Measurements from ENCODE around the gene C1QL2. TPM values are rescaled to one million over a fixed set of nuclear protein-coding genes. Genes with fewer than 3 reads are reported as not detected.

C1QL2 gene
- total RNA-seq: not detected in 2 replicates

DNA sequence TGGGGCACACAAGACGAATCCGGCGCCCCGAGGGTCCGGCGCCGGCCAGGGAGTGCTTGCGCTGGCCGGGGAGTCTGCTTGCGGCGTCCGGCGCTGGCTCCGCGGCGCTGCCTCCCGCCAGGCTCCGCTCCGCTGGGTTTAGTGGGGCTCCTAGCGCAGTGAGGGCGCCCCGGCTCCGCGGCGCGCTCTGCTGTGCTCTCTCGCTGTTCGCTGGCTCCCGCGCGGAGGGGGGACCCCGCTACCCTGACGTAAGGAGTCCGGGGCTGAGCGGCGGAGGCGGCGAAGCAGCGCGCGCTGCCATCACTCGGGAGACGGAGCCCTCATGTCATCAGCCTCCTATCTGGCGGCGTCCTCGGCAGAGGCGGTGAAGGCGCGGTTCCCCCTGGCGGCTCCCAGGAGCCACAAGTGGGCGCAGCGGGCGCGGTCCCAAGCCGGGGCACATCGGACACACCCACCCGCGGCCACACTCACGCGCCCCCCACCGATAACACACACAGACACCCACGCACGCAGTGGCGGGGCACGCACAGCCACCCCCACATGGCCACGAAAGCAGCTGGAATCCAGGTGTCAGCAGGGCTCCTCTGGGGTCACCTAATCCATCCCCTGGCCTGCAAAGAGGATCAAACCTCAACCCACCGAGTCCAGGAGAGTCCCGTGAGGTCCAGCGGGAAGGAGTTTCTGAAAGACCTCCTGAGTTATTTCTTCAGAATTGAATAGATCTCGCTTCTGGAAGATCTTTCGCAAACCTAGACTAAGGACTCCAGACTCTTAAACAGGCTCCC, at the start of gene C1QL2:
Gene C1QL2 (minus strand): TSS at position 189 of the 785 bp plus-strand sequence. CDS start 482 bp downstream, outside the sequence.
- intact Hi-C loops (cut with micrococcal nuclease): no loop called here
- Mint-ChIP-seq H3K4me3 (ENCODE audit: low read depth) (no peak within 1 kb of the TSS), H3K27ac (no peak within 1 kb of the TSS), H3K9me3 (no peaks in the 10 kb centered on the region), H3K36me3 (ENCODE audit: low read depth) (no peaks in the 10 kb centered on the region), H3K4me1 (ENCODE audit: low read depth) (no peaks in the 10 kb centered on the region), H3K27me3 (ENCODE audit: low read depth) (peaks cover 43% of the 10 kb centered on the region)
- DNase-seq (ENCODE audit: low spot score): no peak

DNA sequence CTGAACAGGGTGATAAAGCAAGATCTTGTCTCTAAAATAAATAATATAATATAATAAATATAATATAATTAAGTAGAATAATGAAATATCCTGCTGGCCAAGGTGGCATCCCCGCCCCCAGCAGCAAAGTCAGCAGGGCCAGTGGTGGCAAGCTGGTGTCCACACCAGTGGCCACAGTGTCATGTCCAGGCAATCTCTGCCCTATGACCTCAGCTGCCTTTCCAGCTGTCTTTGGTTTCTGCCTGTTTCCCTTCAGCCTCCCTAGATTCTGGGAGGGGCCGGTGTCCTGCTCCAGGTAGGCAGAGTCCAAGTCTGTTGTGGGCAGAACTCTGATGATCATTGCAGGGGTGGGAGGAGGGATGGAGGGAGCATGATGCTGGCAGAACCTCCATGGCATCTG, 48.9 kb upstream of the C1QL2 start:
- no peak for DNase-seq (ENCODE audit: low spot score)
- no peaks in the 10 kb centered on the region for H3K36me3 Mint-ChIP-seq (ENCODE audit: low read depth)
- H3K4me1 Mint-ChIP-seq (ENCODE audit: low read depth): no peaks in the 10 kb centered on the region
- no peaks in the 10 kb centered on the region for H3K9me3 Mint-ChIP-seq
- H3K27me3 Mint-ChIP-seq (ENCODE audit: low read depth): no peaks in the 10 kb centered on the region
- intact Hi-C loops (cut with micrococcal nuclease): no loop called here
- no peak overlapping the region for H3K4me3 Mint-ChIP-seq (ENCODE audit: low read depth)
- no peak overlapping the region for H3K27ac Mint-ChIP-seq

DNA sequence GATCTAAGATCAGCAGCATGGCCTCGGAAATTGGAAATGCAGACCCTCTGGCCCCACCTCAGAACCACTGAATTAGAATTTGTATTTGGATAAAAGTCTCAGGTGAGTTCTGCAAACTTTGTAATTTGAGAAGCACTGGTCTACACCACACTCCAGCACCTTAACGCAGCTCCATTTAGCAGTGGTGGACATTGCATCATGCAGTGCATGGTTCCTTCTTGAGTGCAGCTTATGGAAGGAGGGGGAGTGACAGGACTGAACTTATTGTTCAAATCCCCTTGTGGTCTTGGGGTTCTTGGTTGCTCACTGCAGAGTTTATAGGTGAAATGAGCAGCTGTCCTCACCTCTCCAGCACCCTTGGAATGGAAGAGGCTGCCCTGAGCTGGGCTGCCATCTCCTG, 47.6 kb upstream of the C1QL2 start:
- Mint-ChIP-seq H3K27ac (no peak overlapping the region), H3K4me1 (ENCODE audit: low read depth) (no peaks in the 10 kb centered on the region), H3K36me3 (ENCODE audit: low read depth) (no peaks in the 10 kb centered on the region), H3K9me3 (no peaks in the 10 kb centered on the region), H3K27me3 (ENCODE audit: low read depth) (no peaks in the 10 kb centered on the region), H3K4me3 (ENCODE audit: low read depth) (no peak overlapping the region)
- intact Hi-C loops (cut with micrococcal nuclease): no loop called here
- no peak for DNase-seq (ENCODE audit: low spot score)

DNA sequence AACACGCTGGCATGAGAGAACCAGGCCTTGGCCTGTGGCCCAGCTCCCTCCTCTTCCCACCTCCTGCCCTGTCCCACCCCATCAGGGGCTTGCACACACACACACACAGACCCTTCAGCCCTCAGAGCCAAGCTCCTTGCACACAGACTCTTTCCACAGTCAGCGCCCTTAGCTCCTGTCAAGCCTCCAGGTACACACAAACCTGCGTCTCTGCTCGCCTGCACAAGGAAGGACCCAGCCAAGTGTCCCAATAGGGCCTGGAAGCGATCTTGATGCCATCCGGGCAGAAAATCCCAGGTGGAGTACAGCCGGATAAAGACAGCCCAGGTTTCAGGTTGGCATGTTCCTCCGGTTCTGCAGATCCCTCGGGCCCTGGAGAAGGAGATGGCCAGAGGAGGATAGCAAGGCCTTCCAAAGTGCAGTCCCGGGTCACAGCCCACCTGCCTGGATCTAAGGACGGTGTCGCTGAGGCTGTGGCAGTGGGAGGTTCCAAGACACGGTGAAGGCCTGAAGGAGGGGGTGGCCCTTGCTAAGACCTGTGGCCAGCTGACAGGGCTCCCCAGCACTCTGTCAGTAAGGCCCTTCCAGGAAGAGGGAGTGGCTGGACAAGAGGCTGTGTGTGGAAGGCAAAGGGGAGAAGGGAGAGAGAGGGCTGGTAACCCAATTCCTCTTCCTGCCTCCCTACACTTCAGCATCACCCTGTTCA, 46.6 kb upstream of the C1QL2 start:
- no peak for DNase-seq (ENCODE audit: low spot score)
- H3K9me3 Mint-ChIP-seq: no peaks in the 10 kb centered on the region
- H3K27ac Mint-ChIP-seq: no peak overlapping the region
- no peak overlapping the region for H3K4me3 Mint-ChIP-seq (ENCODE audit: low read depth)
- H3K4me1 Mint-ChIP-seq (ENCODE audit: low read depth): no peaks in the 10 kb centered on the region
- H3K36me3 Mint-ChIP-seq (ENCODE audit: low read depth): no peaks in the 10 kb centered on the region
- no peaks in the 10 kb centered on the region for H3K27me3 Mint-ChIP-seq (ENCODE audit: low read depth)
- intact Hi-C loops (cut with micrococcal nuclease): no loop called here

DNA sequence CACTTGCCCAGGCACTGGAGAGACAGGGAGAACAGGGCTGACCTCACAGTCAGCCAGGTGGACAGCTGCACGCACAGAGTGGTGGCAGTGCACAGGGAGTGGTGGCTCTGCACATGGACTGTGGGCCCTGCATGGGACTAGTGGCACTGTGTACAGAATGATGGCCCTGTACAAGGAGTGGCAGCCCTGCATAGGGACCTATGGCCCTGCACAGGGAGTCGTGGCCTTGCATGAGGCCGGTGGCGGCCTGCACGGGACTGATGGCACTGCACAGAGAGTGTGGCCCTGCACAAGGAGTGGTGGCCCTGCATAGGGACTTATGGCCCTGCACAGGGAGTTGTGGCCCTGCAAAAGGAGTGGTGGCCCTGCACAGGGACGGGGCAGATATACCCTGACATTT, 46.0 kb upstream of the C1QL2 start:
- Mint-ChIP-seq H3K9me3 (no peaks in the 10 kb centered on the region), H3K4me1 (ENCODE audit: low read depth) (no peaks in the 10 kb centered on the region), H3K27me3 (ENCODE audit: low read depth) (no peaks in the 10 kb centered on the region), H3K27ac (no peak overlapping the region), H3K36me3 (ENCODE audit: low read depth) (no peaks in the 10 kb centered on the region), H3K4me3 (ENCODE audit: low read depth) (no peak overlapping the region)
- intact Hi-C loops (cut with micrococcal nuclease): no loop called here
- DNase-seq (ENCODE audit: low spot score): no peak

DNA sequence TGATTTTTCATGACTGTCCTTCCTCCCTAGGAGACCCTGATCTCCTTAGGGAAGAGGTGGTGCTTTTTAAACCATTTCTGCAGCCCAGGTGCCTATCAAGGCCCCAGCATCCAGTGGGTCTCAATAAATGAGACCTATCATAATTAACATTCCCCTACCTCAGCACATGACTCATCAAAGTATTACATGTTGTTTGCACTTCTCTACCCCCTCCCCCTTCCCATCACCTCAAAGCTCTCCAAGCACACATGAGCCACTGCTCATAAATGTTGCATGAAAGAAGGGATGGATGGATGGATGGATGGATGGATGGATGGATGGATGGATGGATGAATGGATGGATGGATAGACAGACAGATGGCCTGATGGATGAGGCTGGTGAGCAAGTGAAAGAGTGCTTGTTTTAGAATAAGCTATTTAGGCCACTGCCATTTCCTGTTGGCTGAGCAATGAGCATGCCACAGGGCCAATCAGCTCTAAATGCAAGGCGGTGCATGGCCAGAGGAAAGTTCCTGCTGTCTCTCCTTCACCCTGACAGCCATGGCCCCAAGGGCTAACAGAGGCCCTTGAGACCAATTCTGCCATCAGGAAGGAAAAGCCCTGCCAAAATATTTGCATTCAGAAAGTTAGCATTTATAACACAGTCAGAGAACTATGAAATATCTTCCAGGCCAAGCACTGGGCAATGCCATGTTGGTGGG, 44.2 kb upstream of the C1QL2 start:
- Mint-ChIP-seq H3K4me3 (ENCODE audit: low read depth) (no peak overlapping the region), H3K9me3 (no peaks in the 10 kb centered on the region), H3K4me1 (ENCODE audit: low read depth) (no peaks in the 10 kb centered on the region), H3K36me3 (ENCODE audit: low read depth) (no peaks in the 10 kb centered on the region), H3K27me3 (ENCODE audit: low read depth) (no peaks in the 10 kb centered on the region), H3K27ac (no peak overlapping the region)
- intact Hi-C loops (cut with micrococcal nuclease): no loop called here
- no peak for DNase-seq (ENCODE audit: low spot score)

DNA sequence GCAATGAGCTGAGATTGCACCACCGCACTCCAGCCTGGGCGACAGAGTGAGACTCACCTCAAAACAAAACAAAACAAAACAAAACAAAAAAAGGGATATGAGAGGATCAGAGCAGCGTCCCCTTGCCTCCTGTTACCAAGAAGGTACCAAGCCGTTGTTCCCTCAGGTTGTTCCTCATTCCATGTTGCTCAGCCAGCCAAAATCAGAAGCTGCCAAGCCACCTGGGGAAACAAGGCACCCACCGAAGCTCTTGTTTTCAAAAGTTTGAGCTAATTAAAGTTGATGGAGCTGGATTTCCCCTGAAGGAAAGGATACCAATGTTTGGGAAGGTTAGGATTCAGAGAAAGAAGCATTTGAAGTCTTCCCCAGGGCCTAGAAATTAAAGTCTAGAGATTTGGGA, 43.3 kb upstream of the C1QL2 start:
- no peaks in the 10 kb centered on the region for H3K27me3 Mint-ChIP-seq (ENCODE audit: low read depth)
- no peaks in the 10 kb centered on the region for H3K4me1 Mint-ChIP-seq (ENCODE audit: low read depth)
- intact Hi-C loops (cut with micrococcal nuclease): no loop called here
- no peak overlapping the region for H3K4me3 Mint-ChIP-seq (ENCODE audit: low read depth)
- H3K27ac Mint-ChIP-seq: no peak overlapping the region
- H3K36me3 Mint-ChIP-seq (ENCODE audit: low read depth): no peaks in the 10 kb centered on the region
- DNase-seq (ENCODE audit: low spot score): no peak
- no peaks in the 10 kb centered on the region for H3K9me3 Mint-ChIP-seq

DNA sequence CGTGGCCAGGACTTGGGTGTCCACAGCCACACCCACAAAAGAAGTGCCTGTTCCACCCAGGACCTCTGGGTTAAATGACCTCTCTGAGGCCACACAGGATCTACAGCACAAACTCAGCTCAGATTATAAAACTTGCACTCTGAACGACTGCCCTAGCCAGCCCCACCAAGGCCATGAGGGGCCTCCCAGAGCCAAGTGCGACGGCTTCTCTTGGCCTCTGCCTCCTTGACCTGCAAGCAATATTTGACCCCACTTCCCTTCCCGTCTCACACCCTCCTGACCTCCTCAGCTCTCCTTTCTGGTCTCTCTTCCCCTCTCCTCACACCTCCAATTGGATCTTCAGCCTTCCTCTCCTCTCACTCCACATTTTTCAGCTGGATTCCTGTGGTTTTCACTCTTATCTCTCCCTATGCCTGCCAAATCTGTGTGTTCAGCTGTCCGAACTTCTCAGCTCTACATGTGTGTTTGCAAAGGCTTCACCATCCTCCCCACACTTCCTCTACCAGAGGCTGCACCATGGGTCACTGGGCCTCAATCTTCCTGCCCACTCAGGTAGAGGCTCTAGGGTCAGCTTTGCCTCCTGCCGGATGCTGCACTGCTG, 39.8 kb upstream of the C1QL2 start:
- H3K9me3 Mint-ChIP-seq: no peaks in the 10 kb centered on the region

DNA sequence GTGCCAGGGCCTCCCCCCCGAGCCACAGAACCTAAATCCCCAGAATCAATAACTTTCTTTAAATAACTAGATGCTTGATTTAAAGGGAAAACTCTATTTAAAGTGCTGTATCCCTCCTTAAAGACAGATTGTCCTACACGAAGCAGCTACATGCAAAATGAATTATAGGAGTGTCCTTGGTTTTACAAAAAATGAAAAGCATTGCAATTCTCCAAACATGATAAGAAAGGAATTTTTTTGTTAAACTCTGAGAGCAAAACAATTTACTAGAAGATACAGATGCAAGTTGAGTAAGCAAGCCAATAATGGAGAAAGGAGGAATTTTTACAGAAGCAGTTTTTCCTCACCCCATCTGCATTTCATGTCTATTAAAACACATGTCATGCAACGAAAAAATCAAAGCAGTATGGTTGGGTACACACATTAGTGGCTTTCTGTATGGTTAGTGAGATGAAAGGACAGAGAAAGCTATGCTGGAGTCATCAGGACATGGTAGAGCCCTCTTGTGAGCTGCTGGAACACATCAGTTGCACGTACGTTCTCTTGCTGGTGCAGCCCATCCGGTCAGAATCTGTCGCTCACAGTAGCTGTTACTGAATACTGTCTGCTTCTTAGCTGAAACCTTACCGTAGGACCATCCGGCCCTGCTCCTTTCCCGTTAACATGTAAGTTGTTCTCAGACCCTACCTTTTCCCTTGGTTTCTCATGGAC, 39.1 kb upstream of the C1QL2 start:
- H3K4me3 Mint-ChIP-seq (ENCODE audit: low read depth): no peak overlapping the region
- no peaks in the 10 kb centered on the region for H3K36me3 Mint-ChIP-seq (ENCODE audit: low read depth)
- intact Hi-C loops (cut with micrococcal nuclease): no loop called here
- H3K4me1 Mint-ChIP-seq (ENCODE audit: low read depth): no peaks in the 10 kb centered on the region
- DNase-seq (ENCODE audit: low spot score): no peak
- H3K27ac Mint-ChIP-seq: no peak overlapping the region
- no peaks in the 10 kb centered on the region for H3K27me3 Mint-ChIP-seq (ENCODE audit: low read depth)
- no peaks in the 10 kb centered on the region for H3K9me3 Mint-ChIP-seq

More for the DNA sequence above, 39.8 kb upstream of the C1QL2 start:
- H3K27me3 Mint-ChIP-seq (ENCODE audit: low read depth): no peaks in the 10 kb centered on the region
- H3K4me3 Mint-ChIP-seq (ENCODE audit: low read depth): no peak overlapping the region
- no peak for DNase-seq (ENCODE audit: low spot score)
- intact Hi-C loops (cut with micrococcal nuclease): no loop called here
- H3K27ac Mint-ChIP-seq: no peak overlapping the region
- no peaks in the 10 kb centered on the region for H3K4me1 Mint-ChIP-seq (ENCODE audit: low read depth)
- no peaks in the 10 kb centered on the region for H3K36me3 Mint-ChIP-seq (ENCODE audit: low read depth)

DNA sequence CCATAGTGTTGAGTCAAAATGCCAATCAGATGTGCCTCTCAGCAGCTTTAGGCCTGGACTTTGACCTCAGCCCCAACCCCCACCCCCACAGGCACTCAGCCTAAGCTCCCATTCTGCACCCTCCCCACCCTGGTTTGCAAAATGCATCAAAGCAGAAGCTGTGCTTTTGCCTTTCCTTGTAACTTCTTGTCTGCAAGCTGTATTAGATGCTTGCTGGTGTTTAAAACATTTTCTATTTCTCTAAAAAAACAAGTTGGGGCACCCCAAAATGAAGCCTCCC, 38.5 kb upstream of the C1QL2 start:
- H3K9me3 Mint-ChIP-seq: no peaks in the 10 kb centered on the region
- H3K4me1 Mint-ChIP-seq (ENCODE audit: low read depth): no peaks in the 10 kb centered on the region
- no peak overlapping the region for H3K27ac Mint-ChIP-seq
- no peak overlapping the region for H3K4me3 Mint-ChIP-seq (ENCODE audit: low read depth)
- no peaks in the 10 kb centered on the region for H3K27me3 Mint-ChIP-seq (ENCODE audit: low read depth)
- no peaks in the 10 kb centered on the region for H3K36me3 Mint-ChIP-seq (ENCODE audit: low read depth)
- no peak for DNase-seq (ENCODE audit: low spot score)
- intact Hi-C loops (cut with micrococcal nuclease): no loop called here

DNA sequence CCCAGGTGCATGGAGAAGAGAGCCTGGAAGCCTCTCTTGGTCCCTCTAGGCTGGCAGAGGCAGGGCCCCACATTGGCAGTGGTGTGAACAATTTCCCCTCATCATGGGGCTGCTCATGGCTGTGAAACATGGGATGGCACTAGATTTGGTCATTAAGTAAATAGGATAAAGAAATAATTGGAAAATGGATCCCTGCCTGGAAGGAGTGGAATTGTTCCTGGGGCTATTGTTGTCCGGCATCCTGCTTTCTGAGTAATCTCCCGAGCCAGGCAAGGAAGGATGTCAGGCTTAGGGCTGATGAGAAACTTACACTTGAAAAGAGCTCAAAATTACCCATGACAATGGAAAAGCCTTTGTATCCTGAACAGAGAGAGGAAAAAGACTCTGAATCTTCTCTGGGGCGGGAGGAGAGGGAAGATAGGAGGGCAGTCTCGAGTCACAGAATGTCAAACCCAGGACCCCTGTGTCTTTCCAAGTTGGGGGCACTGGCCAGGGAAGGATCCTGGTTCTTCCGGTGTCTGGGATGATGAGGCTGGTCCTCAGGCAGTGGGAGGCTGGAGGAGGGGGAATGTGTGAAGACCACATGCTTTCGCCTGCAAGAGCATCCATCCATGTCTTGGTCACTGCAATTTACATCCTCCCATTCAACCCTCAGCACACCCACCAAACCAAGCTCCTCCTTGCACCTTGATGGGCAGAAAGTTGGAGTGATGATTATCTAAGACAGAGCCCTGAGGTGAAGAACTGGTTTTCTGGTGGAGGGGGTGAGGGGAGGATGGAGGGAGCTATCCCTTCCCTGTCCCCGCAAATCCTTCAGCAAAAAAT, 38.0 kb upstream of the C1QL2 start:
- intact Hi-C loops (cut with micrococcal nuclease): no loop called here
- no peaks in the 10 kb centered on the region for H3K9me3 Mint-ChIP-seq
- no peak overlapping the region for H3K4me3 Mint-ChIP-seq (ENCODE audit: low read depth)
- no peaks in the 10 kb centered on the region for H3K36me3 Mint-ChIP-seq (ENCODE audit: low read depth)
- H3K27me3 Mint-ChIP-seq (ENCODE audit: low read depth): no peaks in the 10 kb centered on the region
- no peaks in the 10 kb centered on the region for H3K4me1 Mint-ChIP-seq (ENCODE audit: low read depth)
- H3K27ac Mint-ChIP-seq: no peak overlapping the region
- DNase-seq (ENCODE audit: low spot score): no peak

DNA sequence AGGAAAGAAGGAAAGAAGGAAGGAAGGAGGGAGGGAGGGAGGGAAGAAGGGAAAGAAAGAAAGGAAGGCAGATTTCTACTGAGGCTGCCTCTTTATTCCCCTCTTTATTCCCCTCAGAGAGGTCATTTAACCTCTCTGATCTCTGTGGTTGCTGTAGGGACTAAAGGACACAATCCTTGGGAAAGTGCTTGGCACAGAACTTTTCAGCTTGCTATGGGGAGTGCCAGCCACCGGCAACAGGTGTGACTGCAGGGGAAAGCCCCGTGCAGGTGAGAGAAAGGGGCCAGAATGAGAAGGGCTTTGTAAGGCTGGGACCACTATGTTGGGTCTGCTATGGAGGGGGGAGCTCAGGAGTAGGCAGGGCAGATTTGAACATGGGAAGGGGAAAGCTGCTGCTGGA, 37.3 kb upstream of the C1QL2 start:
- no peaks in the 10 kb centered on the region for H3K27me3 Mint-ChIP-seq (ENCODE audit: low read depth)
- intact Hi-C loops (cut with micrococcal nuclease): no loop called here
- H3K4me1 Mint-ChIP-seq (ENCODE audit: low read depth): no peaks in the 10 kb centered on the region
- H3K4me3 Mint-ChIP-seq (ENCODE audit: low read depth): no peak overlapping the region
- no peak for DNase-seq (ENCODE audit: low spot score)
- no peaks in the 10 kb centered on the region for H3K36me3 Mint-ChIP-seq (ENCODE audit: low read depth)
- no peak overlapping the region for H3K27ac Mint-ChIP-seq
- no peaks in the 10 kb centered on the region for H3K9me3 Mint-ChIP-seq
